Astrocyte (in vitro differentiated cells and primary cell): ENCODE measurements around the gene C1QBP. TPM values are rescaled to one million over a fixed set of nuclear protein-coding genes. Genes with fewer than 3 reads are reported as not detected.
A peak's percentile ranks its signal among the peaks of the same experiment; 100 is the strongest.

Experiments
- DNase-seq: peaks from one replicate; pipeline ENCODE4 v3.0.0-alpha.2; 2010; ENCODE audit warnings: low read depth
- FAIRE-seq: peaks from 2 replicates; lab custom pipeline; 2011; peaks lifted over from hg19 to GRCh38; lab: Jason Lieb, UNC
- H2AFZ ChIP-seq: 2 replicates; pipeline ENCODE4 v1.6.0; 2012; ENCODE audit warnings: low read depth, low read length, inconsistent platforms
- H3K27ac ChIP-seq: 2 replicates; pipeline ENCODE4 v1.5.1; 2011; ENCODE audit warnings: low read depth, low read length, inconsistent platforms
- H3K27me3 ChIP-seq: 2 replicates; pipeline ENCODE4 v1.6.0; 2011; ENCODE audit warnings: low read length, inconsistent platforms; ENCODE audit not compliant: insufficient read depth
- H3K36me3 ChIP-seq: 2 replicates; pipeline ENCODE4 v1.5.1; 2011; ENCODE audit warnings: low read length, inconsistent platforms; ENCODE audit not compliant: insufficient read depth
- H3K4me1 ChIP-seq: 2 replicates; pipeline ENCODE4 v1.5.1; 2011; ENCODE audit warnings: low read length, inconsistent platforms; ENCODE audit not compliant: insufficient read depth
- H3K4me2 ChIP-seq: 2 replicates; pipeline ENCODE4 v1.6.0; 2012; ENCODE audit warnings: low read length, inconsistent platforms
- H3K4me3 ChIP-seq: 2 replicates; pipeline ENCODE4 v1.5.1; 2011; ENCODE audit warnings: low read depth, mild to moderate bottlenecking, low read length, inconsistent platforms; ENCODE audit not compliant: insufficient read depth
- H3K79me2 ChIP-seq: 2 replicates; pipeline ENCODE4 v1.6.0; 2012; ENCODE audit warnings: mild to moderate bottlenecking, low read length, inconsistent platforms; ENCODE audit not compliant: insufficient read depth
- H3K9ac ChIP-seq: 2 replicates; pipeline ENCODE4 v1.6.0; 2012; ENCODE audit warnings: mild to moderate bottlenecking, low read length, inconsistent platforms
- H3K9me3 ChIP-seq: 2 replicates; pipeline ENCODE4 v1.5.1; 2012; ENCODE audit warnings: low read depth, mild to moderate bottlenecking, low read length, inconsistent platforms; ENCODE audit not compliant: insufficient read depth
- H4K20me1 ChIP-seq: 2 replicates; pipeline ENCODE4 v1.6.0; 2012; ENCODE audit warnings: low read length, inconsistent platforms; ENCODE audit not compliant: insufficient read depth
- H3K27ac Mint-ChIP-seq: one replicate; pipeline ENCODE4 v1.8.0; 2021; ENCODE audit warnings: mild to moderate bottlenecking, mixed read lengths; ENCODE audit not compliant: unreplicated experiment
- H3K27me3 Mint-ChIP-seq: one replicate; pipeline ENCODE4 v1.8.0; 2021; ENCODE audit warnings: low read depth, mixed read lengths; ENCODE audit not compliant: unreplicated experiment
- H3K36me3 Mint-ChIP-seq: one replicate; pipeline ENCODE4 v1.8.0; 2021; ENCODE audit warnings: low read depth, mixed read lengths; ENCODE audit not compliant: unreplicated experiment
- H3K4me1 Mint-ChIP-seq: one replicate; pipeline ENCODE4 v1.8.0; 2021; ENCODE audit warnings: low read depth, mixed read lengths; ENCODE audit not compliant: unreplicated experiment
- H3K4me3 Mint-ChIP-seq: one replicate; pipeline ENCODE4 v1.8.0; 2021; ENCODE audit warnings: mild to moderate bottlenecking, moderate library complexity, mixed read lengths; ENCODE audit not compliant: unreplicated experiment
- H3K9me3 Mint-ChIP-seq: one replicate; pipeline ENCODE4 v1.8.0; 2021; ENCODE audit warnings: mild to moderate bottlenecking, mixed read lengths; ENCODE audit not compliant: unreplicated experiment
- CTCF ChIP-seq: IDR thresholded peaks from 2 replicates; pipeline ENCODE4 v1.5.1; 2011; ENCODE audit warnings: low read depth, mild to moderate bottlenecking, inconsistent platforms, low read length, moderate library complexity; ENCODE audit not compliant: insufficient read depth
- EZH2 ChIP-seq: IDR thresholded peaks from 2 replicates; pipeline ENCODE4 v1.6.1; 2012; ENCODE audit warnings: mild to moderate bottlenecking, low read length, inconsistent platforms; ENCODE audit not compliant: insufficient read depth
- total RNA-seq: library from RNA; stranded (reverse); gene quantifications from 2 replicates; pipeline ENCODE4 v1.2.1, GENCODE V29; 2021

C1QBP gene
- total RNA-seq, 1 donor from 2014 or later: 162 TPM

GRCh38 chr17:5467416-5467815 lies 28.5 kb upstream of the C1QBP start:
- peaks cover 2% of the 10 kb centered on the region for H3K36me3 ChIP-seq
- peaks cover 64% of the 10 kb centered on the region for H3K79me2 ChIP-seq
- peaks cover 46% of the 10 kb centered on the region for H4K20me1 ChIP-seq
- no peaks in the 10 kb centered on the region for H3K36me3 Mint-ChIP-seq
- peak overlapping the region; percentile 98 for H3K4me2 ChIP-seq
- peak overlapping the region; percentile 90 for H3K4me3 Mint-ChIP-seq
- FAIRE-seq: no peak
- H2AFZ ChIP-seq: no peak overlapping the region
- H3K9me3 ChIP-seq: no peaks in the 10 kb centered on the region
- H3K9me3 Mint-ChIP-seq: no peaks in the 10 kb centered on the region
- H3K27ac Mint-ChIP-seq: peak overlapping the region; percentile 6
- H3K4me3 ChIP-seq: peak overlapping the region; percentile 96
- no peaks in the 10 kb centered on the region for H3K27me3 Mint-ChIP-seq
- H3K27me3 ChIP-seq: no peaks in the 10 kb centered on the region
- peaks cover 7% of the 10 kb centered on the region for H3K4me1 ChIP-seq
- peak overlapping the region; percentile 89 for H3K9ac ChIP-seq
- no peak for DNase-seq
- H3K27ac ChIP-seq: no peak overlapping the region
- TF ChIP-seq EZH2 (no peak), CTCF (no peak)
- H3K4me1 Mint-ChIP-seq: peaks cover 24% of the 10 kb centered on the region

DNA sequence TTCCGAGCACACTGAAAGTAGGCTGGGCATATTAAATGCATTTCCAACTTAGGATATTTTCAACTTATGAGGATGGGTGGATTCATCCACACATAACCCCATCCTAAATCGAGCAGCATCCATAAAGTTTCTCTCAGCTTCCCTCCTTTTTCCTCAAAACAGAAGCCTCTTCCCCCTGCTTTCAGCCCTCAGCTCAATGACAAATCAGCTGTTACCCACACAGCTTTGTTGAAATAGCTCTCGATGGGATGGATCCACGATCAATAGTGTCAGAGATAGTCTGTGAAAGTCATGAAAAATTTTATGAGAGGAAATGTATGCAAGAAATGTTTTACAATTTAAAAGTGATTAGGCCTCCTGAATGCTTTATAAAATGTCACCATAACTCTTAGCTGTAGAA lies 27.3 kb upstream of the C1QBP start:
- Histone ChIP-seq H3K79me2 (peaks cover 70% of the 10 kb centered on the region), H4K20me1 (peaks cover 50% of the 10 kb centered on the region), H3K4me3 (no peak overlapping the region), H3K4me2 (peak overlapping the region; percentile 98), H3K9me3 (no peaks in the 10 kb centered on the region), H2AFZ (no peak overlapping the region), H3K27ac (no peak overlapping the region), H3K9ac (peak overlapping the region; percentile 4), H3K27me3 (no peaks in the 10 kb centered on the region), H3K36me3 (peaks cover 5% of the 10 kb centered on the region), H3K4me1 (peaks cover 7% of the 10 kb centered on the region)
- H3K36me3 Mint-ChIP-seq: peaks cover 2% of the 10 kb centered on the region
- no peak overlapping the region for H3K27ac Mint-ChIP-seq
- no peaks in the 10 kb centered on the region for H3K27me3 Mint-ChIP-seq
- no peak for DNase-seq
- TF ChIP-seq EZH2 (no peak), CTCF (no peak)
- no peak for FAIRE-seq
- no peak overlapping the region for H3K4me3 Mint-ChIP-seq
- H3K9me3 Mint-ChIP-seq: no peaks in the 10 kb centered on the region
- H3K4me1 Mint-ChIP-seq: peaks cover 24% of the 10 kb centered on the region

DNA sequence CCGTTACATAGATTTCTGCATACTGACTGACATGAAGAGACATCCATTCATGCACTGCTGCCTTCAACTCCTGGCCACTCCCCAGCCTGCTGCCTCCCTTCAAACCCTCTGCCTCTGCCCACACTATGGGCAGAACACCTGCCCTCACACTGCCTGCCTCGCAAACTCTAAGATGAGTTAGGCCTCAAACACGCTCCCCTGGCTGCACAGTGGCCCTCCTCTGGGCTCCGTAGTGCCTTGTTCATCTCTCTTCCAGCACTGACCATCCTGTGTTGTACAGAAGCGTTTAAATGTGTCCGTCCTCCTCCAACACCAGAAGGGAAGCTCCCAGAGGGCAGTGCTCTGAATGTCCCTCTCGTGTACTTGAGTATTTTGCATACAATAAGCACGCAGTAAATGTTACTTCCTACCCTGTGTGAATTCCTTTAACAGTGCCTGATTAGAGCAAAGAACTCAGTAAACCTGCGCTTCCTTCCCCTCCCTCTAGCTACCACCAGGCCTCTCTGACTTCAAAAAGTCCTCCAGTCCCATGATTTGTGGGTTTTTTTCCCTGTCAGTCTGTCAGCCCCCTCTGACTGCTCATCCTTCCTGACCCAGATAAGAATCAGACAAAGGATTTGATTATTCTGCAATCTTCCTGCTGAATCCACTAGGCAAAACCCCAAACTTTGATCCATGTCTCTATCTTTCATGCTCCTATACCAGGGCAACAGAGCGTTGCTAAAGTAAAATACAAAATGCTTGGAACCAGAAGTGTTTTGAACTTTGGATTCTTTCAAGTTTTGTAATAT lies 26.0 kb upstream of the C1QBP start:
- peaks cover 7% of the 10 kb centered on the region for H3K4me1 ChIP-seq
- peak overlapping the region; percentile 64 for H3K27ac Mint-ChIP-seq
- H3K9ac ChIP-seq: no peak overlapping the region
- H3K79me2 ChIP-seq: peaks cover 77% of the 10 kb centered on the region
- H2AFZ ChIP-seq: no peak overlapping the region
- H3K9me3 ChIP-seq: no peaks in the 10 kb centered on the region
- H3K36me3 ChIP-seq: peaks cover 12% of the 10 kb centered on the region
- DNase-seq (no peak), FAIRE-seq (no peak)
- no peaks in the 10 kb centered on the region for H3K9me3 Mint-ChIP-seq
- peaks cover 24% of the 10 kb centered on the region for H3K4me1 Mint-ChIP-seq
- H3K4me3 Mint-ChIP-seq: no peak overlapping the region
- no peak overlapping the region for H3K27ac ChIP-seq
- TF ChIP-seq EZH2 (no peak), CTCF (no peak)
- no peak overlapping the region for H3K4me3 ChIP-seq
- H3K4me2 ChIP-seq: no peak overlapping the region
- H3K36me3 Mint-ChIP-seq: peaks cover 4% of the 10 kb centered on the region
- peaks cover 50% of the 10 kb centered on the region for H4K20me1 ChIP-seq
- H3K27me3 Mint-ChIP-seq: no peaks in the 10 kb centered on the region
- no peaks in the 10 kb centered on the region for H3K27me3 ChIP-seq
